Endodermal cell (in vitro differentiated cells): ENCODE measurements around the gene TRIM32. TPM values are rescaled to one million over a fixed set of nuclear protein-coding genes. Genes with fewer than 3 reads are reported as not detected.

Experiments used
- DNase-seq: peaks from one replicate; pipeline ENCODE4 v3.0.0-alpha.2; 2017
- H3K27ac ChIP-seq: 2 replicates; pipeline ENCODE4 v1.5.1; 2013; ENCODE audit warnings: mild to moderate bottlenecking, low read depth, low read length, moderate library complexity
- H3K27me3 ChIP-seq: 2 replicates; pipeline ENCODE4 v1.6.1; 2013; ENCODE audit warnings: mild to moderate bottlenecking, low read length, moderate library complexity; ENCODE audit not compliant: insufficient read depth, control insufficient read depth, poor library complexity, severe bottlenecking
- H3K36me3 ChIP-seq: 2 replicates; pipeline ENCODE4 v1.7.0; 2013; ENCODE audit warnings: mild to moderate bottlenecking, low read length, moderate library complexity; ENCODE audit not compliant: control insufficient read depth, insufficient read depth
- H3K4me1 ChIP-seq: one replicate; pipeline ENCODE4 v1.7.0; 2013; ENCODE audit warnings: low read length; ENCODE audit not compliant: control insufficient read depth, insufficient read depth
- H3K4me3 ChIP-seq: 2 replicates; pipeline ENCODE4 v1.5.1; 2013; ENCODE audit warnings: mild to moderate bottlenecking, low read length, moderate library complexity
- H3K9ac ChIP-seq: 2 replicates; pipeline ENCODE4 v1.6.1; 2013; ENCODE audit warnings: mild to moderate bottlenecking, low read length, moderate library complexity; ENCODE audit not compliant: poor library complexity, severe bottlenecking; ENCODE audit errors: extremely low read depth
- H3K9me3 ChIP-seq: 2 replicates; pipeline ENCODE4 v1.6.1; 2013; ENCODE audit warnings: mild to moderate bottlenecking, low read length, moderate library complexity; ENCODE audit not compliant: control insufficient read depth
- H3K27ac Mint-ChIP-seq: 2 replicates; pipeline ENCODE4 v1.8.0; 2020; ENCODE audit warnings: mixed read lengths
- H3K27me3 Mint-ChIP-seq: 2 replicates; pipeline ENCODE4 v1.8.0; 2021; ENCODE audit warnings: mild to moderate bottlenecking, mixed read lengths; ENCODE audit not compliant: insufficient read depth
- H3K36me3 Mint-ChIP-seq: 2 replicates; pipeline ENCODE4 v1.8.0; 2020; ENCODE audit warnings: low read depth, mixed read lengths
- H3K4me1 Mint-ChIP-seq: 2 replicates; pipeline ENCODE4 v1.8.0; 2020; ENCODE audit warnings: mixed read lengths
- H3K4me3 Mint-ChIP-seq: 2 replicates; pipeline ENCODE4 v1.8.0; 2020; ENCODE audit warnings: mild to moderate bottlenecking, moderate library complexity, mixed read lengths
- H3K9me3 Mint-ChIP-seq: 2 replicates; pipeline ENCODE4 v1.8.0; 2020; ENCODE audit warnings: mild to moderate bottlenecking, mixed read lengths
- WGBS, 2 experiments: methylation state at CpG; one replicate each; pipeline versions ENCODE4 v1.1.5 to v1.1.7; 2013; ENCODE audit warnings: missing lambda C conversion rate in 2 of 2, mixed read lengths in 1 of 2; ENCODE audit not compliant: insufficient coverage in 1 of 2, insufficient read length in 1 of 2; 5-methylcytosine and 5-hydroxymethylcytosine counted together
- total RNA-seq, 2 donors: library from RNA; stranded (reverse); fragmentation: NEBNext Ultra II Directional in 1 of 2; extraction: Animal tissue kit (Norgen Biotek cat#: 25700) in 1 of 2; gene quantifications; 2 replicates in 1 of 2; 3 replicates in 1 of 2; pipeline ENCODE4 v1.2.1, GENCODE V29; 2021
- TF ChIP-seq, protein P1 (sequence below): fragments of 200-600 bp; sonication (generic); conservative IDR thresholded peaks from 2 replicates; pipeline ENCODE4 v1.5.0; 2021; ENCODE audit warnings: antibody characterized with exemption, mild to moderate bottlenecking

The TRIM32 gene
- total RNA-seq, 2 donors from 2014 or later, result 28.0 to 31.3 TPM

DNA sequence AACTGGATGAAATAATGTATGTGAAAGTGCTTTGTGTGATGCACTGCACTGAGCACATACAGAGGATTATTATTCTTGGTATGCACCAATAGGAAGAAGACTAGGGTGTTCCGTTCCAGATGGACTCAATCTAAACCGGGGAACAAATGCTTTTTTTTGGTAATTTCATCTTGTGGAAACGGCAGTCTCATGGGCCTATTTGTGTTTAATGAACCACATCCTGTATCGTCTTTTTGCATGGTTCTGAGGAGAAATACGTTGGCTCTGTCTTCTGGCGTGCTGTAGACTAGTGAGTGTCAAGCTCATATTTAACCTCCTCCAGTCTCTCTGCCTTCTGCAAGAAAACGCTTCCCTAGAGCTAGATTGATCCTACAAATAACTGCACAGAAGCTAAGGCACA, 30.0 kb downstream of the TRIM32 start:
- 81 to 92% methylated on average over 6 to 7 of the region's 7 CpGs for WGBS, 2 experiments
- Mint-ChIP-seq H3K27ac (no peak overlapping the region), H3K36me3 (no peaks in the 10 kb centered on the region), H3K9me3 (peaks cover 2% of the 10 kb centered on the region), H3K4me3 (no peak overlapping the region), H3K27me3 (no peaks in the 10 kb centered on the region), H3K4me1 (peaks cover 64% of the 10 kb centered on the region)
- no peak for DNase-seq
- Histone ChIP-seq H3K27ac (no peak overlapping the region), H3K9me3 (peaks cover 6% of the 10 kb centered on the region), H3K4me1 (peaks cover 27% of the 10 kb centered on the region), H3K36me3 (no peaks in the 10 kb centered on the region), H3K9ac (no peak overlapping the region), H3K27me3 (no peaks in the 10 kb centered on the region), H3K4me3 (no peak overlapping the region)
- TF ChIP-seq, protein P1, sequence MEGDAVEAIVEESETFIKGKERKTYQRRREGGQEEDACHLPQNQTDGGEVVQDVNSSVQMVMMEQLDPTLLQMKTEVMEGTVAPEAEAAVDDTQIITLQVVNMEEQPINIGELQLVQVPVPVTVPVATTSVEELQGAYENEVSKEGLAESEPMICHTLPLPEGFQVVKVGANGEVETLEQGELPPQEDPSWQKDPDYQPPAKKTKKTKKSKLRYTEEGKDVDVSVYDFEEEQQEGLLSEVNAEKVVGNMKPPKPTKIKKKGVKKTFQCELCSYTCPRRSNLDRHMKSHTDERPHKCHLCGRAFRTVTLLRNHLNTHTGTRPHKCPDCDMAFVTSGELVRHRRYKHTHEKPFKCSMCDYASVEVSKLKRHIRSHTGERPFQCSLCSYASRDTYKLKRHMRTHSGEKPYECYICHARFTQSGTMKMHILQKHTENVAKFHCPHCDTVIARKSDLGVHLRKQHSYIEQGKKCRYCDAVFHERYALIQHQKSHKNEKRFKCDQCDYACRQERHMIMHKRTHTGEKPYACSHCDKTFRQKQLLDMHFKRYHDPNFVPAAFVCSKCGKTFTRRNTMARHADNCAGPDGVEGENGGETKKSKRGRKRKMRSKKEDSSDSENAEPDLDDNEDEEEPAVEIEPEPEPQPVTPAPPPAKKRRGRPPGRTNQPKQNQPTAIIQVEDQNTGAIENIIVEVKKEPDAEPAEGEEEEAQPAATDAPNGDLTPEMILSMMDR, result no peak

DNA sequence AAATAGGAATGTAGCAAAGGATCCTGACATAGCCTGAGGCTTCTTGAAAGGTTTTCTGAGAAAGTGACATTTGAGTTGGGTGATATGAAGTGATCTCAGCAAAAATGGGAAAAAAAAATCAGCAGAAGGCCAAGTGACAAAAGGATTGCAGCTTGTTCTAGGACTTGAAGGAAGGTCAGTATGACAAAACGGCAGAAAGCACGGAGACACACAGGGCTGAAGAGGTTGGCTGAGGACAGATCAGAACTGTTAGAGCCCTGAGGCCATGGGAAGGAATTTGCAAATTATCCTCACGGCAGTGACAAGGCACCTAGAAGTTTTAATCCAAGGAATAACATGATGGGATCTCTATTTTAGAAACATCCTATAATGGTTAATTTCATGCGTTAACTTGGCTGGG, 31.0 kb downstream of the TRIM32 start:
- Histone ChIP-seq H3K36me3 (no peaks in the 10 kb centered on the region), H3K4me3 (no peak overlapping the region), H3K4me1 (peaks cover 27% of the 10 kb centered on the region), H3K9me3 (peaks cover 6% of the 10 kb centered on the region), H3K9ac (no peak overlapping the region), H3K27ac (no peak overlapping the region), H3K27me3 (no peaks in the 10 kb centered on the region)
- DNase-seq, result peak; percentile 20
- Mint-ChIP-seq H3K27me3 (no peaks in the 10 kb centered on the region), H3K9me3 (peaks cover 2% of the 10 kb centered on the region), H3K4me3 (no peak overlapping the region), H3K36me3 (no peaks in the 10 kb centered on the region), H3K4me1 (peaks cover 64% of the 10 kb centered on the region), H3K27ac (no peak overlapping the region)
- TF ChIP-seq, protein P1, result no peak
- WGBS, 2 experiments, result 85 to 88% methylated on average over 4 of the region's 4 CpGs

DNA sequence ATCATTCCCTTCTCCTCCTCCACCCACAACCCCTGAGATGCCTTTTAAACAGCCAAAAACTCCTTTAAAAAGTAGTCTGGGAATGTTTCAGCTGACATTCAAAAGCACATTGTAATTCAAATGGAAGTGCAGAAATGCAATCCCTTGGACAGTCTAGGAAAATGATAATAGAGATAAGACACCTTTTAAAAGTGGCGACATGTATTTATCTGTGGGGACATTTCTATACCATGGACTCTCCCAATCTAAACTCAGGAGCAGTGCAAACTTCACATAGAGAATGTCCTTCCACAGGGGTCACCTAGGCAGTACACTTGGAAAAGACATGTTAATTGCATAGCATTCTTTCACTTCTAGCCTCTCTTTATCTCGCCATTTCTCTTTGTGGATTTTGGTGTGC, 33.0 kb downstream of the TRIM32 start:
- no peaks in the 10 kb centered on the region for H3K36me3 ChIP-seq
- peaks cover 6% of the 10 kb centered on the region for H3K9me3 ChIP-seq
- Mint-ChIP-seq H3K27ac (no peak overlapping the region), H3K9me3 (peaks cover 2% of the 10 kb centered on the region), H3K4me1 (peaks cover 53% of the 10 kb centered on the region), H3K4me3 (no peak overlapping the region), H3K36me3 (no peaks in the 10 kb centered on the region), H3K27me3 (no peaks in the 10 kb centered on the region)
- TF ChIP-seq, protein P1, result no peak
- peak; percentile 1 for DNase-seq
- WGBS, 2 experiments, result 40 to 85% methylated on average over 1 to 2 of the region's 2 CpGs
- no peak overlapping the region for H3K27ac ChIP-seq
- H3K9ac ChIP-seq, result no peak overlapping the region
- no peaks in the 10 kb centered on the region for H3K27me3 ChIP-seq
- peak overlapping the region; percentile 15 for H3K4me3 ChIP-seq
- peaks cover 13% of the 10 kb centered on the region for H3K4me1 ChIP-seq
